A204.1 (cell line): Measurements from ENCODE around the gene TCF4.

Source experiments
- FAIRE-seq: peaks from 2 replicates; lab custom pipeline; 2012; peaks lifted over from hg19 to GRCh38; lab: Jason Lieb, UNC

Gene TCF4

GRCh38 chr18:55503167-55503820 lies 84.7 kb downstream of the TCF4 start:
- FAIRE-seq: no peak

- no peak for FAIRE-seq
Measured at GRCh38 chr18:55501982-55502710, 85.8 kb downstream of the TCF4 start.

- no peak for FAIRE-seq
Measured at GRCh38 chr18:55501579-55501978, 86.4 kb downstream of the TCF4 start.

- no peak for FAIRE-seq
Measured at GRCh38 chr18:55500316-55501086, 87.5 kb downstream of the TCF4 start.

GRCh38 chr18:55499526-55499925 lies 88.5 kb downstream of the TCF4 start:
- FAIRE-seq: no peak

GRCh38 chr18:55497825-55498403 lies 90.1 kb downstream of the TCF4 start:
- no peak for FAIRE-seq

GRCh38 chr18:55494899-55495298 lies 93.1 kb downstream of the TCF4 start:
- FAIRE-seq: no peak

GRCh38 chr18:55494441-55494840 lies 93.6 kb downstream of the TCF4 start:
- no peak for FAIRE-seq

- no peak for FAIRE-seq
Measured at GRCh38 chr18:55491616-55492015, 96.4 kb downstream of the TCF4 start.

- no peak for FAIRE-seq
Measured at GRCh38 chr18:55489034-55489986, 98.7 kb downstream of the TCF4 start.

GRCh38 chr18:55488473-55488872 lies 99.5 kb downstream of the TCF4 start:
- no peak for FAIRE-seq

- no peak for FAIRE-seq
Measured at GRCh38 chr18:55487997-55488396, 100.0 kb downstream of the TCF4 start.

- FAIRE-seq: no peak
Measured at GRCh38 chr18:55486936-55487335, 101.1 kb downstream of the TCF4 start.

GRCh38 chr18:55485666-55486065 lies 102.3 kb downstream of the TCF4 start:
- no peak for FAIRE-seq

- no peak for FAIRE-seq
Measured at GRCh38 chr18:55484773-55485172, 103.2 kb downstream of the TCF4 start.

GRCh38 chr18:55483266-55483871 lies 104.6 kb downstream of the TCF4 start:
- FAIRE-seq: no peak

- no peak for FAIRE-seq
Measured at GRCh38 chr18:55479656-55480420, 108.2 kb downstream of the TCF4 start.

- no peak for FAIRE-seq
Measured at GRCh38 chr18:55477860-55478581, 110.0 kb downstream of the TCF4 start.

GRCh38 chr18:55477499-55477859 lies 110.5 kb downstream of the TCF4 start:
- FAIRE-seq: no peak

- no peak for FAIRE-seq
Measured at GRCh38 chr18:55475916-55476315, 112.1 kb downstream of the TCF4 start.
